MCF 10A (cell line): ENCODE data around the gene PRPF40A. TPM values are rescaled to one million over a fixed set of nuclear protein-coding genes. Genes with fewer than 3 reads are reported as not detected.

Experiments used
- BruUV-seq: library from RNA; stranded (reverse); fragments of 400-500 nt; replicated peaks from 2 replicates; lab custom pipeline; 2021; lab: Mats Ljungman, UMichigan
- CTCF ChIA-PET: fragments of 300-600 bp; sonication (Branson Sonifier 250); formaldehyde crosslinking; extraction: SDS; loops from one replicate; lab custom pipeline; 2021; ENCODE audit warnings: antibody characterized with exemption, inconsistent platforms; lab: Yijun Ruan, JAX
- POLR2A ChIA-PET: fragments of 300-600, 350-650 bp; sonication (Branson Sonifier 250); formaldehyde crosslinking; extraction: SDS; loops from one replicate; lab custom pipeline; 2020; ENCODE audit warnings: antibody characterized with exemption, inconsistent platforms; lab: Yijun Ruan, JAX
- DNase-seq: peaks from one replicate; pipeline ENCODE4 v3.0.0-alpha.2; 2018; ENCODE audit not compliant: unreplicated experiment
- H3K27ac Mint-ChIP-seq: one replicate; pipeline ENCODE4 v1.8.0; 2022; ENCODE audit warnings: mild to moderate bottlenecking, low read depth, mixed read lengths; ENCODE audit not compliant: unreplicated experiment
- H3K27me3 Mint-ChIP-seq: one replicate; pipeline ENCODE4 v1.8.0; 2022; ENCODE audit warnings: mixed read lengths; ENCODE audit not compliant: insufficient read depth, unreplicated experiment
- H3K36me3 Mint-ChIP-seq: one replicate; pipeline ENCODE4 v1.8.0; 2022; ENCODE audit warnings: mild to moderate bottlenecking, moderate library complexity, mixed read lengths; ENCODE audit not compliant: insufficient read depth, unreplicated experiment
- H3K4me1 Mint-ChIP-seq: one replicate; pipeline ENCODE4 v1.8.0; 2022; ENCODE audit warnings: mixed read lengths; ENCODE audit not compliant: insufficient read depth, unreplicated experiment
- H3K4me3 Mint-ChIP-seq: one replicate; pipeline ENCODE4 v1.8.0; 2022; ENCODE audit warnings: mild to moderate bottlenecking, moderate library complexity, mixed read lengths; ENCODE audit not compliant: unreplicated experiment
- H3K9me3 Mint-ChIP-seq: one replicate; pipeline ENCODE4 v1.8.0; 2022; ENCODE audit warnings: mixed read lengths; ENCODE audit not compliant: unreplicated experiment
- CTCF ChIP-seq: fragments of 200-600 bp; IDR thresholded peaks from one replicate; pipeline ENCODE4 v1.8.0; 2022; ENCODE audit warnings: antibody characterized with exemption, mild to moderate bottlenecking; ENCODE audit not compliant: unreplicated experiment
- intact Hi-C: fragments of 100-400 bp; cut with micrococcal nuclease; formaldehyde crosslinking; loops from 2 replicates; pipeline ENCODE4 v1.14.1; 2022
- total RNA-seq: library from RNA; stranded (reverse); gene quantifications from 2 replicates; pipeline ENCODE4 v1.2.3, GENCODE V29; 2022

PRPF40A gene
- total RNA-seq, 1 experiment from 2014 or later = 140 TPM

GRCh38 chr2:152716805-152717227, 445 bp downstream of the PRPF40A start:
- H3K4me1 Mint-ChIP-seq = peaks cover 10% of the 10 kb centered on the region
- no TSS peak for BruUV-seq
- peak overlapping the region; percentile 99 for H3K4me3 Mint-ChIP-seq
- POLR2A ChIA-PET = interaction anchor here (0.6 to 4.7 kb wide), 36 partner anchors 9 to 1453 kb away, joined by 3 to 40 read pairs (median 4); partner anchors contain the start of gene STAM2
- peaks cover 33% of the 10 kb centered on the region for H3K36me3 Mint-ChIP-seq
- intact Hi-C loops = loop anchor here (2.0 to 5.0 kb wide), 3 partner anchors 205 to 540 kb away; no protein-coding TSS in a partner anchor
- H3K9me3 Mint-ChIP-seq = no peaks in the 10 kb centered on the region
- TF ChIP-seq CTCF = no peak
- H3K27ac Mint-ChIP-seq = peak overlapping the region; percentile 99
- CTCF ChIA-PET = interaction anchor here (0.6 to 4.3 kb wide), 11 partner anchors 10 to 808 kb away, joined by 3 to 38 read pairs (median 3); partner anchors contain the start of gene STAM2
- DNase-seq = no peak
- no peaks in the 10 kb centered on the region for H3K27me3 Mint-ChIP-seq

- CTCF ChIA-PET = interaction anchor here (0.6 to 4.3 kb wide), 18 partner anchors 10 to 809 kb away, joined by 3 to 38 read pairs (median 4); no protein-coding TSS in a partner anchor
- peaks cover 6% of the 10 kb centered on the region for H3K4me1 Mint-ChIP-seq
- POLR2A ChIA-PET = interaction anchor here (0.6 to 4.7 kb wide), 16 partner anchors 9 to 690 kb away, joined by 3 to 40 read pairs (median 6); partner anchors contain the start of gene STAM2
- intact Hi-C loops = loop anchor here (2.0 to 5.0 kb wide), 3 partner anchors 206 to 539 kb away; no protein-coding TSS in a partner anchor
- H3K4me3 Mint-ChIP-seq = peak overlapping the region; percentile 99
- no TSS peak for BruUV-seq
- no peaks in the 10 kb centered on the region for H3K9me3 Mint-ChIP-seq
- DNase-seq = peak; percentile 65
- H3K36me3 Mint-ChIP-seq = peaks cover 38% of the 10 kb centered on the region
- no peaks in the 10 kb centered on the region for H3K27me3 Mint-ChIP-seq
- TF ChIP-seq CTCF = peak; percentile 50
- H3K27ac Mint-ChIP-seq = peak overlapping the region; percentile 99
These were observed 1.3 kb downstream of the PRPF40A start for GRCh38 chr2:152715854-152716428.

GRCh38 chr2:152715112-152715511, 2.1 kb downstream of the PRPF40A start:
- TF ChIP-seq CTCF = no peak
- intact Hi-C loops = loop anchor here (5.0 kb wide), 1 partner anchor 207 kb away; no protein-coding TSS in a partner anchor
- DNase-seq = no peak
- ChIA-PET POLR2A (interaction anchor here (0.6 to 4.7 kb wide), 11 partner anchors 9 to 546 kb away, joined by 3 to 40 read pairs (median 6); no protein-coding TSS in a partner anchor), CTCF (interaction anchor here (0.6 to 4.3 kb wide), 10 partner anchors 9 to 527 kb away, joined by 3 to 38 read pairs (median 6); no protein-coding TSS in a partner anchor)
- no TSS peak for BruUV-seq
- H3K36me3 Mint-ChIP-seq = peaks cover 46% of the 10 kb centered on the region
- H3K27ac Mint-ChIP-seq = no peak overlapping the region
- H3K27me3 Mint-ChIP-seq = no peaks in the 10 kb centered on the region
- H3K4me3 Mint-ChIP-seq = peak overlapping the region; percentile 99
- peaks cover 5% of the 10 kb centered on the region for H3K4me1 Mint-ChIP-seq
- H3K9me3 Mint-ChIP-seq = no peaks in the 10 kb centered on the region

- no TSS peak for BruUV-seq
- H3K27ac Mint-ChIP-seq = no peak overlapping the region
- H3K9me3 Mint-ChIP-seq = peaks cover 5% of the 10 kb centered on the region
- DNase-seq = no peak
- H3K36me3 Mint-ChIP-seq = peaks cover 71% of the 10 kb centered on the region
- intact Hi-C loops = no loop called here
- POLR2A ChIA-PET = interaction anchor here (1.3 kb wide), 1 partner anchor 10 kb away, joined by 3 read pairs; no protein-coding TSS in a partner anchor
- H3K4me3 Mint-ChIP-seq = no peak overlapping the region
- TF ChIP-seq CTCF = no peak
- H3K4me1 Mint-ChIP-seq = no peaks in the 10 kb centered on the region
- H3K27me3 Mint-ChIP-seq = no peaks in the 10 kb centered on the region
- CTCF ChIA-PET = interaction anchor here (1.6 kb wide), 1 partner anchor 32 kb away, joined by 3 read pairs; no protein-coding TSS in a partner anchor
These were observed 6.5 kb downstream of the PRPF40A start for GRCh38 chr2:152710713-152711112.
